Activated CD4-positive, CD25-positive, alpha-beta regulatory T cell treated with anti-CD3 and anti-CD28 coated beads, Interleukin-2, amount 50 U/mL, for 72 hours (primary cell): ENCODE measurements around the gene SNRNP200.
"Not testable (repeated sequence)": the region's sequence is repeated elsewhere in the genome, so short reads cannot be mapped to it uniquely, and the experiment has no call there.

Source experiments
- DNase-seq: peaks from one replicate; pipeline ENCODE4 v3.0.0; 2021

Gene SNRNP200

GRCh38 chr2:96325041-96325883 is 19.9 kb upstream of the SNRNP200 start, which contains the start of gene ITPRIPL1:
Gene ITPRIPL1 (plus strand): TSS chr2:96325317. CDS start chr2:96325840, 523 bp downstream.
- DNase-seq, result no peak

DNA sequence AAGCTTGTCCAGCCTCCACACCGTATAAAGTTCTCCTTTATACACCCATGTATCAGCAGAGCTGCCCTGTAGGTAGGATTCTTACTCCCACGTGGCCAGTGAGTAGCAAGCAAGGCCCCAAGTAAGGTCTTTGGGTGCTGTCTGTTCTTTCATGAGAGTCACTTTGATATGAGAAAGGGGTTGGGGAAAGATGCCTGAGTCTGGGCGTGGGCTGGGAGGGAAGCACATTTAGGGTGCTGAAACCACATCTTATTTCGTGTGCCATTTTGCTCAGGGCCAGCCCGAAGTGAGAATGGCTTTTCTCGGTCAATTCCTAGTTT is 19.3 kb upstream of the SNRNP200 start:
- no peak for DNase-seq

DNA sequence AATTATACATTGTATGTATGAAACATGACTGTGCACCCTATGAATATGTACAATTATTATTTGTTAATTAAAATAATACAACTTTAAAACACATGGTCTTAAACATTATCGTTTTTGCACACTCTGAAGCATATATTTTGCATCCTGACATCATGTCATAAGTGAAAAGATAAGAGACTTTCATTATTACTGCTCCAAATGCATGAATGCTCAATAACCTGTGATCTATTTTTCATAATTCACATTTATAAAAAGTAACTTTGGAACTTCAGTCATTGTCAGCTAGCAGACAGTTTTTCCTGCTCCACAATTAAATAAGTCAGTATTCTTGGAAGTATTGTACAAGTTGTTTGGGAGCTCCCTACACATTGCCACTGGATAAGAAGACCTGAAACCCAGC is 18.5 kb upstream of the SNRNP200 start:
- DNase-seq, result no peak

DNA sequence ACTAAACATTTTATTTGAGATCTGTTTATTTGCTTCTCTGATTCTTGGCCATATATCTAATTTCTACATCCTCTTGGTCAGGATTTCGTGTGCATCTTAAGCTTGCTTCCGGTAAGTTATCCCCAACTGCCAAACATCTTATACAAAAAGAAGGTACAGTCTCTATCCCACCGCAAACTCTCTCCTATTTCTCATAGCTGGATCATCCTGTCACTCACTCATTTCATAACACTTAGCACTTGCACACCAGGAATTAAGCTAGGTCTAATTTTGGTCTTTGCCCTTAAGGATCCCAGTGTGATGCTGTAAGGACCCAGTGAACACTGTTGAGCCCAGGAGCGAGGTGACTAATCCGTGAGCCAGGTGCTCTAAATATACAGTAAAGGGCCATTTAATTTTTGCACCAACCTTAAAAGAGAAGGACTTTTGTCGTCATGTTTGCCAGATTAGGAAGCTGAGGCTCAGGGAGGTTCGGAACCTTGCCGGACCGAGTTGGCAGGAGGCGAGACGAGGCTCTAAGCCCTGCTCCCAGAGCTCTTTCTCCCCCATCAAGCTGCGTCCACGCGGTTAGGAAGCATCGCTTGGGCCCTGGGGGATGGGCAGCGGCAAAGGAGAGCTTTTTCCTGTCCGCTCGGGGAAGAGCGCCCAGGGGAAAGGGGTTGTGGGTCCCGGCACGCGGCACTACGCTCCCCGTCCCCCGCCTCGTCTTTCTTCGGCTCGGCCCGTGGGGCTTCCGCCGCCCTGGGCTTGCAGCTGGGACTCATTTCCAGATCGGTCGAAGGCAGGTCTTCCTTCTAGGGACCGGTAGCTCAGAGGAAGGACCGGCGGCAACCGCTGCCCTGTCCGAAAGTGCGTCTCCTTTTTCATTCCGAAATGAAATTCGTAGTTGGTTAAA is 15.6 kb upstream of the SNRNP200 start:
- DNase-seq, result no peak

DNA sequence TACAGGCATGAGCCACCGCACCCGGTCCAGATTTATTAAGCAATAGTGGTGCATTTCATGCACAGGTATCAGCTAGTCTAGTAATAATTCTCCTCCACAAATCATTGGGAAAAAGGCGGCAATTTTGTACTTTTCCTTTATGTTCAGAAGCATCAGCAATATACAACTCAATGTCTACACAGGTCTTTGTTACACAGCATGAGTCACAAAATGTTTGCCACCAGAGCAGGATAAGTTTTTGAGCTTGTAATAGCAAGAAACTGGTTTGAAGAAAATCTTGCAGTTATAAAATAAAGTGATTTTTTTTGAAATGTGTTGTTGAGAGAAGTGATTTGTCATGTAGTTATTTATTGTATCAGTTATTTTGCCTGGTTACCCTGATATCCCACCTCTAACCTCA is 15.0 kb upstream of the SNRNP200 start:
- no peak for DNase-seq

DNA sequence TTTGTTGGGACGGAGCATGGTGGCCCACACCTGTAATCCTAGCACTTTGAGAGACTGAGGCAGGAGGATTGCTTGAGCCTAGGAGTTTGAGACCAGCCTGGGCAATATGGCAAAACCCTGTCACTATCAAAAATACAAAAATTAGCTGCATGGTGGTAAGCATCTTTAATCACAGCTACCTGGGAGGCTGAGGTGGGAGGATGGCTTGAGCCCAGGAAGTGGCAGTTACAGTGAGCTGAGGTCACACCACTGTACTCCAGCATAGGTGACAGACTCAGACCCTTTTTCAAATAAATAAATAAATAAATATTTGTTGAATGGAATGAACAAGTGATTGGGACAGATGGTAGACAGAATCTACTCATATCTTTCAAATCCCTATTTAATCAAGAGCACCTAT is 14.1 kb upstream of the SNRNP200 start:
- no peak for DNase-seq

GRCh38 chr2:96318723-96319122 is 13.4 kb upstream of the SNRNP200 start:
- DNase-seq, result no peak

DNA sequence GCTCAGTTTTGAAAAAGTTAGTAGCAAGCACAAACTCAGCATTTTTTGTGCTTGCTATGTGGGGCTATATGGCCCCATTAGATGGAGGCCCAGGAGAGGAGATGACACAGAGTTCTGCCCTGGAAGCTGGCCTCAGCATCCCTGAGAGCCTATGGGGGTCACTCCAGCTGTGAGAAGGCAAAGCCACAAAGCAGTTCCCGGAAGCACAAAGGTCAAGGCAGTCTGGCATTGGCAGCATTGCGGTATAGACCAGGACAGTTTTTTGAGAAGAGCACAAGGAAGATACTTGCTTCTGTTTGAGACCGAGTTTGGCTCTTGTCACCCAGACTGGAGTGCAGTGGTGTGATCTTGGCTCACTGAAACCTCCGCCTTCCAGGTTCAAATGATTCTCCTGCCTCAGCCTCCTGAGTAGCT is 12.2 kb upstream of the SNRNP200 start:
- no peak for DNase-seq

- DNase-seq, result no peak
These were observed 11.7 kb upstream of the SNRNP200 start for GRCh38 chr2:96316999-96317398.

GRCh38 chr2:96315400-96316071 is 10.2 kb upstream of the SNRNP200 start:
- no peak for DNase-seq

DNA sequence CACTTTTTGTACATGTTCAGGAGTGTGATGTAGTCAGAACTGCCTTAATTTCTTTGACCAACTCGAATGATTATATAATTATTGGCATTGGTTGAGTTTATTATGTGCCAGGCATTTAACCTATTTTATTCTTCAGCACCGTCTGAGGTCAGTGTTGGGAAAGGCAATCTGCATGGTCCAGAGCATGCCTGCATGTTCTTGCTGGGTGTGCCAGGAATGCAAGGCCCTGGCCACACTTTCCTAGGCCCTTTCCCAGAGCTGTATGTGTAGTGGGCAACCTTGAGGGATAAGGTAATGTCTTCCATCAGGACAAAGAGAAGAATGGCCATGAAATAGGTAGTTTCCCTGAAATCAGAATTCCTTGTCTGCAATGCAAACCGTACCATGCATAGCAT is 9.7 kb upstream of the SNRNP200 start:
- DNase-seq, result no peak

GRCh38 chr2:96308248-96308647 is 2.9 kb upstream of the SNRNP200 start:
- no peak for DNase-seq

DNA sequence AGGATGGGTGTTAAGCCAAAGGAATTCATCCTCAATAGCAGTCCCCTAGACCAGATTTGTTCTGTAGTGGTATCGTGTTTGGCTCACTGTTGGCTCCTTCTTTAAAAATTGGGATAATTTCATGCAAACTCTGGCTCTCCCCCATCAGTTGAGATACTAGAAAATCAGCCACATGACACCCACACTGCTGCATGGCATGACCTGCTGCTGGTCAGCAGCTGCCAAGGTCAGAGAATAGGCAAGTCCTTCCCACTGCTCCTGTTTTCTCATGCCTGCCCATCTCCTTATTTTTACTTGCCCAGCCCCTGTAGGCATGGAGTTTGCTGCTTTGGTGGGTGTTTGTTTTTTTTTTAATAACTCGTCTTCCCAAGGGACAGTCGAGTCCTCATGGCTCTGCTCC is 1.0 kb upstream of the SNRNP200 start:
- no peak for DNase-seq

- DNase-seq, result no peak
These were observed 598 bp upstream of the SNRNP200 start for GRCh38 chr2:96305979-96306308.

DNA sequence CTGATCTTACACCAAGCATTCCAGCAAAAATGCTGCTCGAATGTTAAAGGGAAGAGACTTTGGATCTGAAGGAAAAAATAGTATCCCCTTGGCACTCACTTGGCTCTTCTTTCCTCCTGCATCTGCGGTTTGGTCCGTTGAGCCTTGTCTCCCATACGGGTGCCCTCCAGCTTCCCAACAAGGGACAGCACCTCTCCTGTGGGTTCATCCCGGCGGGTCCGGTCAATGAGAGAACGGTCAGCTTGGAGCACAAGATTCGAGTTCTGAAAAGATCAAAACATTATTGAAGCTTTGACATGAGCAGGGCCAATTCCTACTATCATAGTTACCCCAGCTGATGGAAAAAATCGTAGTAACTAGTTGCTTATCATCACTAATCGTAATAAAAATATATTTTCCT is 740 bp downstream of the SNRNP200 start:
- no peak for DNase-seq

- DNase-seq, result no peak
These were observed 3.5 kb downstream of the SNRNP200 start for GRCh38 chr2:96301865-96302264.

GRCh38 chr2:96296925-96297324 is 8.4 kb downstream of the SNRNP200 start:
- DNase-seq, result no peak

DNA sequence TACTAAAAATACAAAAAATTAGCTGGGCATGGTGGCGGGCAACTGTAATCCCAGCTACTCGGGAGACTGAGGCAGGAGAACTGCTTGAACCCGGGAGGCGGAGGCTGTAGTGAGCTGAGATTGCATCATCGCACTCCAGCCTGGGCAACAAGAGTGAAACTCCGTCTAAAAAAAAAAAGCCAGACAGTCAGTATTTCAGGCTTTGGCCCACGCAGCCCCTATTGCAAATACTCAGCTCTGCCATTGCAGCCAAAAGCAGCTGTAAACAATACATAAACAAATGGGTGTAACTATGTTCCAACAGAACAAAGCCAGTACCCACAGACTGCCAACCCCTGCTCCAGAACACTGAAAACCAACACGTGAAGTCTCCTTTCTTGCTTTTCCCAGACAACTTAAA is 11.1 kb downstream of the SNRNP200 start:
- DNase-seq, result not testable (repeated sequence)

DNA sequence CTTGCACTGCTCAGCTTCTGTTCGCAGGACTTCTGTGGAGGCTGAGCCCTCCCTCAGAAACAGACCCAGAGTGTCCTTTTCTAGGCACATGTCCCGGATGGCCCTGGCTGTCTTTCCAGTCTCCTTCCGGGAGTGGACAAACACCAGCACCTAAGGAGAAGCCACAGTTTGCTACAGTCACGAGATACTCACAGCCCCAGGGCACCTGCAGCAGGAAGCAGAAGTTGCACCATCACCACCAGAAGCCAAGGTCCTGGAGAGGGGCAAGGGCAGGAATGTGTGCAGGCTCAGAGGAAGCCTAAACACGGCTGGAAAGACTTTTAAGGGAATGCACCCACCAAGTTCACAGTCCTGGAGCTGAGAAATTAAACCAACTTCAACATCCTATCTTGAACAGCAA is 13.6 kb downstream of the SNRNP200 start:
- no peak for DNase-seq

DNA sequence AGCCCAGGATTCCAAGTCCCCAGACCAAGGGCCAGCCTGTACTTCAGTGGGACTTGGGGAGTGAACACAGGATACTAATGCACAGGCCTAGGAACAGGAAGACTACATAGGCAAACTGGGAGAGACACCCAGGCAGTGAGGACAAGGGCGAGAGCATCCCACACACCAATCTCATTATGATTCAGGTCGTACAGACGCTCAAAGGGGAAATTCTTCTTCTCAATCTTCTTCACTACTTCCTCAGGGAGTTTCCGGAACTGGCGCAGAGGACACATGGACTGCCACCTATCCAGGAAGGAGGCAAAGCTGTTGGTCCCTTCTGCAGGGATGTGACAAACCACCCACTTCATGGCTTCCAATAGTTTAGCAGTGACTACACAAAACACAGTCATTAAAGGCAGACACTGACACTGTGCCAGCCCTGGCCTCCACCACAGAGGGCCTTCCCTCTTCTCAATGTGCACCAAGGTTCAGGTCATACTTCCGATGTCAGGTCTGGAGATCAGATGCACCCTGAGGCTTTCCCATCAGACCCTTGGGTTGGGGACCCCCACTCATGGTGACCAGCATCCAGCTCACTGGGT is 18.0 kb downstream of the SNRNP200 start:
- no peak for DNase-seq

DNA sequence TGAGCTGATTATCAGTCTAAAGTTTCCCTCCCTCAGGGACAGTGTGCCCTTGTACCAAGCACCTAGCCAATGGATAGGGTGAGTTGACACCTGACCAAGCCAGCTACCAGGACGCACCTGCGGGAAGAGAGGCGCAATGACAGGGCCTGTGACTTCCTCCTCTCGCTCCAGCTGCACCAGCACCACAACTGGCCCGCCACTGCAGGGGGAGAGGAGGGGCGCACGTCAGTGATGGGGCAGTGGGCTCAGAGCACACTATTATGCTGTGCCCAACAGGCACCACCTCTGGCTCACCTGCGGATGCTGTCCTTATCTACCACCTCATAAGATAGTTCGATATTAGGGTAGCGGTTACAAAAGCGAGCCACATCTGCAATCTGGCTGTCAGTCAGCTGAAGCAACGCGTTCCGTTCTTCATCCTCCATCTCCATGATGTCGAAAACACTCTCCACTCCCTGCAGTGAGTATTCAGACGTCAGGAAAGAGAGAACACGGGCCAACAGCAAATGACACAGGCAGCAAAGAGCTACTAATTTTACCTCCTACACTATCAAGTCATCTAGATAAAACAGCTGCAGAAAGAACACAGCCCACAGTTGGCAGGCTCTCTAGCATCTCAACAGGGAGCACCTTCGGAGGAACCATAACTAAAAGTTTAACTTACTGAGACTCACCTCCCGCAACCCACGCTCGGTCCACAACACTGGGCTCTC is 28.4 kb downstream of the SNRNP200 start:
- DNase-seq, result no peak

DNA sequence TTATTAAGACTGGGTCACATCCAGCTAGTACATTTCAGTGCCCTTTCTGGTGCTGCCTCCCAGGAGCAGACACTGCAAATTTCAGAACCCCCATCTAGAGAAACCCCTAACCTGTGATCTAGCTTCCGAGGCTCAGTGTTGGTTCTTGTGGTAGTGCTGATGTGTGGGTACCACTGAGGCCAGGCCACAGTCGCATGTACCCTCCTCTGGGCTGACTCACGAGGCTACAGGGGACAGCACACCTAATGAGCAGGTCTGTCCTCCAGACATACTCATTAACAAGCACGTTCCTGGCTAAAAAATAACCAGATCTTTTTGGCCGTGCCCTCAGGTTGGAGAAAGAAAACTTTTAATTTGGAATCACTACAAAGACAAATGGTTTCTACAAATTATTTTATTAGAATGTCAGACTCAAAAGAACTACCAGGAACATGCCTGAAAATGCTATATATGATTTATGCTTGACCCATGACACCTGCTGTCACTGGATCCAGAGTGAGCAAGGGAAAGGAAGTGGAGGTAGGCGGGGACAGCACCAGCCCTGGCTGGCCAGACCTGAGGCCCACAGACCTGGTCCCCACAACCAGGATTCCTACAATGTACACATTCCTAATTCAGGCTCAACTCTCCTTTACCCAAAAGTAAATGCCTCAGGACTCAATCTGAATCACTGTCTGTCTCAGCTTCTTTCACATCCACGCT is 30.8 kb downstream of the SNRNP200 start:
- DNase-seq, result no peak
